Endothelial cell of umbilical vein (primary cell): ENCODE results near the gene E2F2. TPM values are rescaled to one million over a fixed set of nuclear protein-coding genes. Genes with fewer than 3 reads are reported as not detected.

Experiments
- BruUV-seq: library from RNA; stranded (reverse); fragments of 400-500 nt; replicated peaks from 2 replicates; lab custom pipeline; 2021; lab: Mats Ljungman, UMichigan
- CTCF ChIA-PET: fragments of 300-600, 350-600 bp; sonication (Branson Sonifier 250); formaldehyde crosslinking; loops from one replicate; lab custom pipeline; 2021; ENCODE audit warnings: antibody characterized with exemption, inconsistent platforms; lab: Charles Lee
- POLR2A ChIA-PET: fragments of 300-600, 350-600 bp; sonication (Branson Sonifier 250); formaldehyde crosslinking; loops from one replicate; lab custom pipeline; 2021; ENCODE audit warnings: antibody characterized with exemption, inconsistent platforms; lab: Charles Lee
- DNase-seq: peaks from one replicate; pipeline ENCODE4 v3.0.0-alpha.2; 2011; ENCODE audit warnings: low read depth, low spot score
- FAIRE-seq: peaks from 2 replicates; lab custom pipeline; 2011; peaks lifted over from hg19 to GRCh38; lab: Jason Lieb, UNC
- H2AFZ ChIP-seq: 2 replicates; pipeline ENCODE4 v1.6.0; 2012; ENCODE audit warnings: low read depth, low read length, control low read depth, inconsistent platforms
- H3K27ac ChIP-seq: 2 replicates; pipeline ENCODE4 v1.5.1; 2011; ENCODE audit warnings: low read depth, mild to moderate bottlenecking, control low read depth, low read length, moderate library complexity; ENCODE audit not compliant: insufficient read depth
- H3K27me3 ChIP-seq, 2 experiments: 2 replicates each; pipeline versions ENCODE4 v1.6.0 to v1.6.1; 2011; ENCODE audit warnings: low read length in 2 of 2, mixed read lengths in 1 of 2; ENCODE audit not compliant: control insufficient read depth in 2 of 2, insufficient read depth in 2 of 2
- H3K36me3 ChIP-seq, 2 experiments: 2 replicates in 1 of 2; 3 replicates in 1 of 2; pipeline ENCODE4 v1.5.1; 2011; ENCODE audit warnings: low read length in 2 of 2, mild to moderate bottlenecking in 1 of 2, moderate library complexity in 1 of 2; ENCODE audit not compliant: control insufficient read depth in 2 of 2, insufficient read depth in 2 of 2; ENCODE audit errors: extremely low read depth in 1 of 2
- H3K4me1 ChIP-seq: 3 replicates; pipeline ENCODE4 v1.5.1; 2011; ENCODE audit warnings: mild to moderate bottlenecking, low read length; ENCODE audit not compliant: control insufficient read depth, insufficient read depth; ENCODE audit errors: extremely low read depth
- H3K4me2 ChIP-seq: 2 replicates; pipeline ENCODE4 v1.6.1; 2011; ENCODE audit warnings: low read length, control low read depth, mixed read lengths; ENCODE audit not compliant: insufficient read depth
- H3K4me3 ChIP-seq, 3 experiments: fragments of 200-600 bp in 1 of 3; sonication (generic), shearing (Covaris generic) in 1 of 3; replicated peaks in 1 of 3; 2 replicates each; pipeline ENCODE4 v1.5.1; 2011 to 2016; ENCODE audit warnings: control low read depth in 3 of 3, low read length in 3 of 3, mild to moderate bottlenecking in 2 of 3, inconsistent platforms in 1 of 3, low read depth in 1 of 3, moderate library complexity in 1 of 3; ENCODE audit not compliant: insufficient read depth in 1 of 3
- H3K79me2 ChIP-seq: 2 replicates; pipeline ENCODE4 v1.6.0; 2012; ENCODE audit warnings: low read length, inconsistent platforms; ENCODE audit not compliant: control insufficient read depth, insufficient read depth
- H3K9ac ChIP-seq: replicated peaks from 2 replicates; pipeline ENCODE3; 2011; ENCODE audit warnings: low read length, control low read depth; ENCODE audit not compliant: insufficient read depth; ENCODE audit errors: extremely low read depth
- H3K9me1 ChIP-seq: replicated peaks from 3 replicates; pipeline ENCODE4 v1.6.0; 2011; ENCODE audit warnings: mild to moderate bottlenecking, low read length; ENCODE audit not compliant: control insufficient read depth, insufficient read depth; ENCODE audit errors: extremely low read depth
- H3K9me3 ChIP-seq: replicated peaks from 2 replicates; pipeline ENCODE4 v1.5.1; 2012; ENCODE audit warnings: low read length, inconsistent platforms; ENCODE audit not compliant: control insufficient read depth, insufficient read depth
- H4K20me1 ChIP-seq: replicated peaks from 2 replicates; pipeline ENCODE3; 2011; ENCODE audit warnings: mild to moderate bottlenecking, low read length; ENCODE audit not compliant: control insufficient read depth, insufficient read depth; ENCODE audit errors: extremely low read depth
- CTCF ChIP-seq, 2 donors: IDR thresholded peaks; 1 replicate in 1 of 2; 2 replicates in 1 of 2; pipeline ENCODE4 v1.5.1; 2011; ENCODE audit warnings: low read length in 2 of 2, mild to moderate bottlenecking in 2 of 2, moderate library complexity in 2 of 2, control low read depth in 1 of 2, inconsistent platforms in 1 of 2, low read depth in 1 of 2; ENCODE audit not compliant: insufficient read depth in 1 of 2; ENCODE audit errors: extremely low read depth in 1 of 2
- EZH2 ChIP-seq: IDR thresholded peaks from 2 replicates; pipeline ENCODE4 v1.6.1; 2012; ENCODE audit warnings: borderline replicate concordance, low read depth, mild to moderate bottlenecking, moderate library complexity, low read length, inconsistent platforms; ENCODE audit not compliant: severe bottlenecking
- FOS ChIP-seq: IDR thresholded peaks from 2 replicates; pipeline ENCODE4 v1.6.1; 2011; ENCODE audit warnings: mild to moderate bottlenecking, low read length, moderate library complexity, borderline replicate concordance; ENCODE audit not compliant: insufficient read depth
- GATA2 ChIP-seq: IDR thresholded peaks from 2 replicates; pipeline ENCODE4 v1.7.0; 2011; ENCODE audit warnings: low read depth, mild to moderate bottlenecking, moderate library complexity, mixed read lengths, low read length; ENCODE audit not compliant: insufficient read length, insufficient read depth
- JUN ChIP-seq: IDR thresholded peaks from 2 replicates; pipeline ENCODE4 v1.6.1; 2011; ENCODE audit warnings: borderline replicate concordance, low read depth; ENCODE audit not compliant: insufficient read length, insufficient read depth
- MAX ChIP-seq: IDR thresholded peaks from 2 replicates; pipeline ENCODE4 v1.6.1; 2011; ENCODE audit not compliant: insufficient read depth, insufficient read length
- MYC ChIP-seq: IDR thresholded peaks from one replicate; pipeline ENCODE4 v1.6.1; 2011; ENCODE audit warnings: mild to moderate bottlenecking, low read depth, low read length
- POLR2A ChIP-seq: IDR thresholded peaks from 2 replicates; pipeline ENCODE4 v1.6.1; 2012; ENCODE audit warnings: low read depth, mild to moderate bottlenecking, control low read depth, low read length
- POLR2AphosphoS5 ChIP-seq: IDR thresholded peaks from 2 replicates; pipeline ENCODE4 v1.6.1; 2012; ENCODE audit warnings: low read depth, mild to moderate bottlenecking, control low read depth, low read length, moderate library complexity; ENCODE audit not compliant: insufficient read depth
- dilution Hi-C: fragments of 300-500 bp; cut with MboI; formaldehyde crosslinking; loops from one replicate; pipeline ENCODE4 v1.15.0; 2019; ENCODE audit warnings: low sequenced_read_pairs; ENCODE audit not compliant: extremely low pct_ligation_motif_present
- intact Hi-C: fragments of 100-400 bp; cut with micrococcal nuclease; formaldehyde crosslinking; loops from one replicate; pipeline ENCODE4 v1.10.0; 2022
- polyA plus RNA-seq, 4 experiments: library from polyadenylated mRNA; depleted of rRNA in 3 of 4; stranded (reverse) in 3 of 4; unstranded in 1 of 4; fragments of >200 nt; gene quantifications; 2 replicates each; pipeline versions ENCODE4 v1.2.1 to v1.2.3, GENCODE V29; 2011 to 2012; ENCODE audit warnings: missing spikeins in 1 of 4
- total RNA-seq: library from RNA; stranded (reverse); gene quantifications from 2 replicates; pipeline ENCODE4 v1.2.3, GENCODE V29; 2021

Gene E2F2
- total and polyA plus RNA-seq, 2 donors (not counting 3 experiments of a cell fraction or from before 2014, with no cell fraction given), result 1.1 to 5.6 TPM

- FAIRE-seq, result no peak
- no peaks in the 10 kb centered on the region for H3K36me3 ChIP-seq
- TF ChIP-seq JUN (no peak), FOS (no peak), MAX (no peak)
- no peaks in the 10 kb centered on the region for H3K9me3 ChIP-seq
- dilution Hi-C loops, result no loop called here
- intact Hi-C loops, result no loop called here
- no peak overlapping the region for H3K4me3 ChIP-seq
- POLR2A ChIA-PET, result no interaction called here
- H3K9ac ChIP-seq, result no peak overlapping the region
- H3K4me1 ChIP-seq, result no peaks in the 10 kb centered on the region
- BruUV-seq, result no TSS peak
- H3K27ac ChIP-seq, result no peak overlapping the region
- H4K20me1 ChIP-seq, result no peaks in the 10 kb centered on the region
- no peak for DNase-seq
- H3K9me1 ChIP-seq, result no peaks in the 10 kb centered on the region
- H2AFZ ChIP-seq, result no peak overlapping the region
- H3K79me2 ChIP-seq, result no peaks in the 10 kb centered on the region
- peaks cover 0 to 3% of the 10 kb centered on the region in 2 experiments for H3K27me3 ChIP-seq
- no peak overlapping the region for H3K4me2 ChIP-seq
- CTCF ChIA-PET, result interaction anchor here (0.8 to 2.7 kb wide), 3 partner anchors 34 to 77 kb away, joined by 3 to 11 read pairs (median 4); no protein-coding TSS in a partner anchor
Observed at GRCh38 chr1:23462766-23463165, 68.3 kb downstream of the E2F2 start.

GRCh38 chr1:23461050-23461449 lies 70.0 kb downstream of the E2F2 start:
- no peaks in the 10 kb centered on the region for H3K9me1 ChIP-seq
- no peak overlapping the region for H3K4me2 ChIP-seq
- no peaks in the 10 kb centered on the region for H3K9me3 ChIP-seq
- no peak overlapping the region for H2AFZ ChIP-seq
- no peak overlapping the region for H3K4me3 ChIP-seq
- ChIA-PET CTCF (interaction anchor here (1.6 to 2.7 kb wide), 2 partner anchors 36 to 67 kb away, joined by 3 to 11 read pairs; no protein-coding TSS in a partner anchor), POLR2A (no interaction called here)
- no peaks in the 10 kb centered on the region for H4K20me1 ChIP-seq
- no TSS peak for BruUV-seq
- FAIRE-seq, result no peak
- peaks cover 0 to 3% of the 10 kb centered on the region in 2 experiments for H3K27me3 ChIP-seq
- dilution Hi-C loops, result no loop called here
- H3K4me1 ChIP-seq, result no peaks in the 10 kb centered on the region
- no peaks in the 10 kb centered on the region for H3K79me2 ChIP-seq
- no peak for DNase-seq
- intact Hi-C loops, result no loop called here
- no peak overlapping the region for H3K9ac ChIP-seq
- no peaks in the 10 kb centered on the region for H3K36me3 ChIP-seq
- H3K27ac ChIP-seq, result no peak overlapping the region
- TF ChIP-seq POLR2A (no peak), EZH2 (no peak), POLR2AphosphoS5 (no peak), JUN (no peak), GATA2 (no peak), CTCF (IDR thresholded peaks at IDR 0.05; ENCODE audit: extremely low read depth in 1 of 2, insufficient read depth in 1 of 2, low read depth in 1 of 2, low read length in 2 of 2) (no peak), MAX (no peak), FOS (no peak), MYC (no peak)
